GM19452 (cell line): ENCODE measurements around the gene CSN3.

Source experiments
- ATAC-seq: cut with Tn5 transposase; IDR thresholded peaks from one replicate; pipeline ENCODE4 v1.9.1; 2021; ENCODE audit not compliant: unreplicated experiment

Gene CSN3

GRCh38 chr4:70288651-70289050, 46.3 kb downstream of the CSN3 start:
- no peak for ATAC-seq

- no peak for ATAC-seq
These were observed 48.9 kb downstream of the CSN3 start for GRCh38 chr4:70291341-70291740.

- no peak for ATAC-seq
These were observed 55.2 kb downstream of the CSN3 start for GRCh38 chr4:70297576-70297975.

- ATAC-seq = no peak
These were observed 55.7 kb downstream of the CSN3 start for GRCh38 chr4:70298051-70298450.

GRCh38 chr4:70299643-70300042, 57.2 kb downstream of the CSN3 start:
- ATAC-seq = no peak

- ATAC-seq = no peak
These were observed 57.8 kb downstream of the CSN3 start for GRCh38 chr4:70300215-70300614.
